A673 (cell line): ENCODE data around the gene VARS2.
"Not testable (repeated sequence)": the region's sequence is repeated elsewhere in the genome, so short reads cannot be mapped to it uniquely, and the experiment has no call there.

ENCODE experiments used
- EZH2 ChIP-seq: fragments of 200-600 bp; sonication (generic); IDR thresholded peaks from 2 replicates; pipeline ENCODE4 v1.6.1; 2017; ENCODE audit warnings: borderline replicate concordance, low read depth, mild to moderate bottlenecking, mixed read lengths, antibody characterized with exemption, low read length; ENCODE audit not compliant: poor library complexity, severe bottlenecking
- TF ChIP-seq, protein P1 (sequence below): fragments of 300-800, 200-600 bp; sonication (generic); conservative IDR thresholded peaks from 2 replicates; pipeline ENCODE4 v1.5.1; 2017; ENCODE audit warnings: low read depth, mild to moderate bottlenecking, antibody characterized with exemption, low read length, moderate library complexity, mixed read lengths

DNA sequence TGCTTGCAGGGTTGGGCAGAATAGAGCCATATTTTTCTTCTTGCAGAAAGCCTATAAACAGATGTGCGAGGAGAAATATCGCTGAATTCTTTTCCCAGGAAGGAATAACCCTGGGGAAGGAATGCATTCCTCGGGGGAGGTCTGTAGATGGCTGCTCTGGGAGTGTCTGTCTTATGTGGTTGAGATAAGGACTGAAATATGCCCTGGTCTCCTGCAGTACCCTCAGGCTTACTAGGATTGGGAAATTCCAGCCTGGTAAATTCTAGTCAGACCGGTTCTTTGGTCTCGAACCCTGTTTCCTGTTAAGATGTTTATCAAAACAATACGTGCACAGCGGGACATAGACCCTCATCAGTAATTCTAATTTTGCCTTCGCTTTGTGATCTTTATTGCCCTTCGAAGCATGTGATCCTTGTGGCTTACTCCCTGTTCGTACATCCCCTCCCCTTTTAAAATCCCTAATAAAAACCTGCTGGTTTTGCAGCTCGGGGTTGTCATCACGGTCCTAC is 44.7 kb upstream of the VARS2 start:
- TF ChIP-seq, protein P1, sequence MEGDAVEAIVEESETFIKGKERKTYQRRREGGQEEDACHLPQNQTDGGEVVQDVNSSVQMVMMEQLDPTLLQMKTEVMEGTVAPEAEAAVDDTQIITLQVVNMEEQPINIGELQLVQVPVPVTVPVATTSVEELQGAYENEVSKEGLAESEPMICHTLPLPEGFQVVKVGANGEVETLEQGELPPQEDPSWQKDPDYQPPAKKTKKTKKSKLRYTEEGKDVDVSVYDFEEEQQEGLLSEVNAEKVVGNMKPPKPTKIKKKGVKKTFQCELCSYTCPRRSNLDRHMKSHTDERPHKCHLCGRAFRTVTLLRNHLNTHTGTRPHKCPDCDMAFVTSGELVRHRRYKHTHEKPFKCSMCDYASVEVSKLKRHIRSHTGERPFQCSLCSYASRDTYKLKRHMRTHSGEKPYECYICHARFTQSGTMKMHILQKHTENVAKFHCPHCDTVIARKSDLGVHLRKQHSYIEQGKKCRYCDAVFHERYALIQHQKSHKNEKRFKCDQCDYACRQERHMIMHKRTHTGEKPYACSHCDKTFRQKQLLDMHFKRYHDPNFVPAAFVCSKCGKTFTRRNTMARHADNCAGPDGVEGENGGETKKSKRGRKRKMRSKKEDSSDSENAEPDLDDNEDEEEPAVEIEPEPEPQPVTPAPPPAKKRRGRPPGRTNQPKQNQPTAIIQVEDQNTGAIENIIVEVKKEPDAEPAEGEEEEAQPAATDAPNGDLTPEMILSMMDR: not testable (repeated sequence)
- not testable (repeated sequence) for TF ChIP-seq EZH2
